HEK293T (cell line): ENCODE data around the gene LYG1.

Source experiments
- BHLHE40 ChIP-seq: fragments of 450-650 bp; IDR thresholded peaks from 2 replicates; pipeline ENCODE4 v1.6.1; 2016; ENCODE audit warnings: mild to moderate bottlenecking, moderate library complexity, borderline replicate concordance
- ELF4 ChIP-seq: fragments of 450-650 bp; IDR thresholded peaks from 2 replicates; pipeline ENCODE4 v1.6.1; 2017; ENCODE audit warnings: antibody characterized with exemption
- FOXM1 ChIP-seq: fragments of 450-650 bp; IDR thresholded peaks from 2 replicates; pipeline ENCODE4 v1.6.1; 2017; ENCODE audit warnings: mild to moderate bottlenecking, borderline replicate concordance
- L3MBTL2 ChIP-seq: fragments of 450-650 bp; conservative IDR thresholded peaks from 2 replicates; pipeline ENCODE4 v1.6.1; 2016; ENCODE audit warnings: mild to moderate bottlenecking
- NFRKB ChIP-seq: fragments of 450-650 bp; IDR thresholded peaks from 2 replicates; pipeline ENCODE4 v1.6.1; 2016; ENCODE audit warnings: mild to moderate bottlenecking, moderate library complexity
- PKNOX1 ChIP-seq: fragments of 450-650 bp; IDR thresholded peaks from 2 replicates; pipeline ENCODE4 v1.6.1; 2016
- SP1 ChIP-seq: fragments of 450-650 bp; IDR thresholded peaks from 2 replicates; pipeline ENCODE4 v1.6.1; 2017
- SUZ12 ChIP-seq: fragments of 450-650 bp; IDR thresholded peaks from 2 replicates; pipeline ENCODE4 v1.6.1; 2016; ENCODE audit warnings: mild to moderate bottlenecking
- TARDBP ChIP-seq: fragments of 450-650 bp; IDR thresholded peaks from 2 replicates; pipeline ENCODE4 v1.6.1; 2016

GRCh38 chr2:99338029-99338585, 37.1 kb upstream of the LYG1 start:
- TF ChIP-seq L3MBTL2 (no peak), NFRKB (no peak), ELF4 (no peak), FOXM1 (no peak), SP1 (no peak), BHLHE40 (no peak), PKNOX1 (no peak), TARDBP (no peak), SUZ12 (no peak)
